Chondrocyte (in vitro differentiated cells): ENCODE results near the gene KBTBD13. TPM values are rescaled to one million over a fixed set of nuclear protein-coding genes. Genes with fewer than 3 reads are reported as not detected.

Source experiments
- DNase-seq: peaks from one replicate; pipeline ENCODE4 v3.0.0; 2021; ENCODE audit warnings: mixed read lengths, low spot score
- H3K27ac Mint-ChIP-seq: one replicate; pipeline ENCODE4 v1.8.0; 2021; ENCODE audit warnings: mild to moderate bottlenecking, moderate library complexity, mixed read lengths; ENCODE audit not compliant: unreplicated experiment
- H3K27me3 Mint-ChIP-seq: 2 replicates; pipeline ENCODE4 v1.8.0; 2021; ENCODE audit warnings: low read depth, mixed read lengths
- H3K36me3 Mint-ChIP-seq: 2 replicates; pipeline ENCODE4 v1.8.0; 2021; ENCODE audit warnings: low read depth, mixed read lengths
- H3K4me1 Mint-ChIP-seq: 2 replicates; pipeline ENCODE4 v1.8.0; 2021; ENCODE audit warnings: low read depth, mild to moderate bottlenecking, mixed read lengths
- H3K4me3 Mint-ChIP-seq: one replicate; pipeline ENCODE4 v1.8.0; 2021; ENCODE audit warnings: mild to moderate bottlenecking, moderate library complexity, mixed read lengths; ENCODE audit not compliant: unreplicated experiment
- H3K9me3 Mint-ChIP-seq: 2 replicates; pipeline ENCODE4 v1.8.0; 2021; ENCODE audit warnings: low read depth, mixed read lengths
- total RNA-seq: library from RNA; stranded (reverse); gene quantifications from 3 replicates; pipeline ENCODE4 v1.2.1, GENCODE V29; 2021
- TF ChIP-seq, protein P1 (sequence below): fragments of 200-600 bp; sonication (generic); IDR thresholded peaks from 2 replicates; pipeline ENCODE4 v1.5.0; 2021; ENCODE audit warnings: antibody characterized with exemption, mild to moderate bottlenecking, moderate library complexity

Gene KBTBD13
- total RNA-seq, 1 donor from 2014 or later: not detected

- Mint-ChIP-seq H3K9me3 (no peaks in the 10 kb centered on the region), H3K4me3 (no peak overlapping the region), H3K4me1 (peaks cover 3% of the 10 kb centered on the region), H3K27ac (no peak overlapping the region), H3K27me3 (no peaks in the 10 kb centered on the region), H3K36me3 (peaks cover 13% of the 10 kb centered on the region)
- TF ChIP-seq, protein P1, sequence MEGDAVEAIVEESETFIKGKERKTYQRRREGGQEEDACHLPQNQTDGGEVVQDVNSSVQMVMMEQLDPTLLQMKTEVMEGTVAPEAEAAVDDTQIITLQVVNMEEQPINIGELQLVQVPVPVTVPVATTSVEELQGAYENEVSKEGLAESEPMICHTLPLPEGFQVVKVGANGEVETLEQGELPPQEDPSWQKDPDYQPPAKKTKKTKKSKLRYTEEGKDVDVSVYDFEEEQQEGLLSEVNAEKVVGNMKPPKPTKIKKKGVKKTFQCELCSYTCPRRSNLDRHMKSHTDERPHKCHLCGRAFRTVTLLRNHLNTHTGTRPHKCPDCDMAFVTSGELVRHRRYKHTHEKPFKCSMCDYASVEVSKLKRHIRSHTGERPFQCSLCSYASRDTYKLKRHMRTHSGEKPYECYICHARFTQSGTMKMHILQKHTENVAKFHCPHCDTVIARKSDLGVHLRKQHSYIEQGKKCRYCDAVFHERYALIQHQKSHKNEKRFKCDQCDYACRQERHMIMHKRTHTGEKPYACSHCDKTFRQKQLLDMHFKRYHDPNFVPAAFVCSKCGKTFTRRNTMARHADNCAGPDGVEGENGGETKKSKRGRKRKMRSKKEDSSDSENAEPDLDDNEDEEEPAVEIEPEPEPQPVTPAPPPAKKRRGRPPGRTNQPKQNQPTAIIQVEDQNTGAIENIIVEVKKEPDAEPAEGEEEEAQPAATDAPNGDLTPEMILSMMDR: no peak
- no peak for DNase-seq
These were observed 34.2 kb downstream of the KBTBD13 start for GRCh38 chr15:65110676-65111292.

DNA sequence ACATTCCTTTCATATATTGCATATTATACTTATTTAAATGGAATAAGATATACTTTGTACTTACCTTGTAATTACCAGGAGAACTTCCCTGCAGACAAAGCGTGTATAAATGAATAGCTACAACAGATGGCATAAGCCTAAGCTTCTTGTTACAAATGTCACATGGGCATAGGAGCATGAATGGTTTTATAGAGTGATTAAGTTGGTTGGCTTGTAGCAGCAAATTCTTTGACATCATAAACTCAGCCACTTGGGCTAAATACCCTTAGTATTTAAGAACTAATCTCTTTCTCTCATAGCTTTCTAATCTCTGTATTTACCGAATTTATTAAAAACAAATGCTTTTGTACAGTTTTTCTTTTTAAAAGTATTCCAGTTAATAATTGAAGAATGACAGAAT, 38.5 kb downstream of the KBTBD13 start, which contains the start of gene UBAP1L:
Gene UBAP1L (minus strand): TSS at position 115 of the 400 bp plus-strand sequence. CDS start 8,985 bp downstream, outside the sequence.
- no peaks in the 10 kb centered on the region for H3K27me3 Mint-ChIP-seq
- TF ChIP-seq, protein P1: no peak
- peaks cover 33% of the 10 kb centered on the region for H3K36me3 Mint-ChIP-seq
- H3K9me3 Mint-ChIP-seq: no peaks in the 10 kb centered on the region
- peaks cover 3% of the 10 kb centered on the region for H3K4me1 Mint-ChIP-seq
- H3K4me3 Mint-ChIP-seq: no peak within 1 kb of the TSS
- DNase-seq: no peak
- H3K27ac Mint-ChIP-seq: no peak within 1 kb of the TSS

GRCh38 chr15:65115542-65115941, 39.0 kb downstream of the KBTBD13 start:
- TF ChIP-seq, protein P1: no peak
- Mint-ChIP-seq H3K9me3 (no peaks in the 10 kb centered on the region), H3K27me3 (no peaks in the 10 kb centered on the region), H3K4me3 (no peak overlapping the region), H3K27ac (no peak overlapping the region), H3K36me3 (peaks cover 33% of the 10 kb centered on the region), H3K4me1 (peaks cover 3% of the 10 kb centered on the region)
- DNase-seq: no peak

Other genes starting within 250 kb of the KBTBD13 start
- 19.5 to 20.3 TPM (median 20.3 TPM) in 3 replicates for gene PLEKHO2, start 234.8 kb upstream of the KBTBD13 start, total RNA-seq
- gene ANKDD1A, start 164.8 kb upstream of the KBTBD13 start, total RNA-seq: 3.4 to 4.3 TPM (median 3.8 TPM) in 3 replicates
- gene SPG21, start 86.8 kb upstream of the KBTBD13 start, total RNA-seq: 76.1 to 84.9 TPM (median 80.5 TPM) in 3 replicates
- 10.7 to 13.4 TPM (median 13.3 TPM) in 3 replicates for gene MTFMT, start 47.1 kb upstream of the KBTBD13 start, total RNA-seq
- gene SLC51B, start 31.4 kb upstream of the KBTBD13 start, total RNA-seq: not detected in 3 replicates
- 1.7 to 13.1 TPM (median 12.7 TPM) in 3 replicates for gene RASL12, start 8.8 kb upstream of the KBTBD13 start, total RNA-seq
- gene UBAP1L, start 38.5 kb downstream of the KBTBD13 start, total RNA-seq: 2.3 to 4.8 TPM (median 2.5 TPM) in 3 replicates
- 14.7 to 24.5 TPM (median 15.1 TPM) in 3 replicates for gene PDCD7, start 57.1 kb downstream of the KBTBD13 start, total RNA-seq
- 40.7 to 41.9 TPM (median 41.4 TPM) in 3 replicates for gene CLPX, start 108.6 kb downstream of the KBTBD13 start, total RNA-seq
- 0.17 to 0.22 TPM (median 0.21 TPM) in 3 replicates for gene CILP, start 134.7 kb downstream of the KBTBD13 start, total RNA-seq
- gene PARP16, start 210.1 kb downstream of the KBTBD13 start, total RNA-seq: 7.1 to 8.7 TPM (median 8.2 TPM) in 3 replicates
- not detected in 3 replicates for gene RNU5A-1, start 219.3 kb downstream of the KBTBD13 start, total RNA-seq
- 11.4 TPM in 1 of 3 replicates, not detected in the others for gene RNU5B-1, start 227.9 kb downstream of the KBTBD13 start, total RNA-seq